Measurements from ENCODE around the gene EXOC6. TPM values are rescaled to one million over a fixed set of nuclear protein-coding genes. Genes with fewer than 3 reads are reported as not detected.
"Not testable (repeated sequence)": the region's sequence is repeated elsewhere in the genome, so short reads cannot be mapped to it uniquely, and the experiment has no call there.

EXOC6 gene
- polyA plus RNA-seq, 4 donors, result 16.5 to 22.0 (median 19.0) TPM

- DNase-seq (ENCODE audit: low read depth in 4 of 4, low spot score in 2 of 4), result no peak
Measured at GRCh38 chr10:93098816-93099215, 250.5 kb downstream of the EXOC6 start.

DNA sequence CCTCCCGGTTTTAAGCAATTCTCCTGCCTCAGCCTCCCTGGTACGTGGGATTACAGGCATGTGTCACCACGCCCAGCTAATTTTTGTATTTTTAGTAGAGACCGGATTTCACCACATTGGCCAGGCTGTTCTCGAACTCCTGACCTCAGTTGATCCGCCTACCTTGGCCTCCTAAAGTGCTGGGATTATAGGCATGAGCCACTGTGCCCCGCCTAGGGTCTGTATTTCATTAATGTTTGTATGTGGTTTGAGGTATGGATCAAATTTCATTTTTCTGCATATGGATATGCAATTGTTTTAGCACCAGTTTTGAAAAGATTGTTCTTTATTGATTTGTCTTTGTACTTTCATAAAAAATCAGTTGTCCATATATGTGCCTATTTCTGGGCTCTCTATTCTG lies 251.3 kb downstream of the EXOC6 start:
- no peak for DNase-seq (ENCODE audit: low read depth in 4 of 4, low spot score in 2 of 4)

DNA sequence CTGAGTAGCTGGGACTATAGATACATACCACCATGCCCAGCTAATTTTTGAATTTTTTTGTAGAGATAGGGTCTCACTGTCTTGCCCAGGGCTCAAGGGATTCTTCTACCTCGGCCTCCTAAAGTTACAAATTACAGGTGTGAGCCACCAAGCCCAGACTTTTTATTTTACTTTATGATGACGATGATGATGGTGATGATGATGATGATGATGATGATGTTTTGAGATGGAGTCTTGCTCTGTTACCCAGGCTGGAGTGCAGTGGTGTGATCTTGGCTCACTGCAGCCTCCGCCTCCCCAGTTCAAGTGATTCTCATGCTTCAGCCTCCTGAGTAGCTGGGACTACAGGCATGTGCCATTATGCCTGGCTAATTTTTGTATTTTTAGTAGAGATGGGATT lies 252.8 kb downstream of the EXOC6 start:
- DNase-seq (ENCODE audit: low read depth in 4 of 4, low spot score in 2 of 4), result not testable (repeated sequence)

DNA sequence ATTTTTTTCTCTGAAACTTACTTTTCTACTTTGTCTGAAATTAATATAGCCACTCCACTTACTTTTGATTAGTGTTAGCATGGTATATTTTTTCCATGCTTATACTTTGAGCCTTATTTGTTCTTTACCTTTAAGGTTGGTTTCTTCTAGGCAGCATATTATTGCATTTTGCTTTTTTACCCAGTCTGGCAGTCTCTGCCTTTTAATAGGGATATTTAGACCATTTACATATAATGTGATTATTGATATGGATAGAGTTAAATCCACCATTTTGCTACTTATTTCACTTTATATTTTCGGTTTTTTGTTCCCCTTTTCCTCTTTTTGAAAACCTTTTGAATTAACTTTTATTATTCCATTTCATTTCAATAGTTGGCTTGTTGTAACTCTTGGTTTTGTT lies 255.6 kb downstream of the EXOC6 start:
- no peak for DNase-seq (ENCODE audit: low read depth in 4 of 4, low spot score in 2 of 4)

DNA sequence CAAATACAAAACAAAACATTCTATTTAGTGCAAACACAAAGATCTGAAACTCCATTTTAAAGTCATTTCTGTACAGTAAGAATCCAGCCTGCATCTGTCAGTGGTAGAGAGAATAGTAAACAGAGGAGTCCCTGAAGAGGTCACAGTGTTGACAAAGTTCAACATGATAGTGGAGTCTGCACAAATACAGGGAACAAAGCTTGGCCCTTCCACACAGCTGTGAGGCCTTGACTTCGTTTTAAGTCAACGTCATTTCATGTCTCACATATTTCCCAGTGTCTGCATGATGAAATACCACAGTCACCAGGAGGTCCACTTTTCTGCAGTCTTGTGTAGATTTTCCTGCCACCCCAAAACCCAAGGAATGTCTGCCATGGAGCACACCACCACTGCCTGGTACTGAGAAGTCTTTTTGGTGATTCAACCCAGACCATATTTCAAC lies 258.3 kb downstream of the EXOC6 start:
- DNase-seq (ENCODE audit: low read depth in 4 of 4, low spot score in 2 of 4), result no peak

Other genes with a start within 250 kb of the EXOC6 start
- 1 to 10 TPM; 7.8 to 9.5 (median 8.4) TPM for gene HHEX, start 158.6 kb upstream of the EXOC6 start, polyA plus RNA-seq (ENCODE audit: insufficient read length in 4 of 4)
- under 1 TPM; 0.05 to 0.19 (median 0.12) TPM for gene CYP26C1, start 212.3 kb downstream of the EXOC6 start, polyA plus RNA-seq (ENCODE audit: insufficient read length in 4 of 4)
- gene CYP26A1, start 225.4 kb downstream of the EXOC6 start, polyA plus RNA-seq (ENCODE audit: insufficient read length in 4 of 4), result under 1 TPM in 3 of 4 donors, not detected in 1; 0.08 to 0.18 (median 0.11) TPM